HEK293 (cell line): ENCODE results near the gene CNOT2.

ENCODE experiments used
- CTCF ChIA-PET: fragments of 350-600 bp; formaldehyde crosslinking; extraction: SDS; loops from one replicate; lab custom pipeline; 2021; ENCODE audit warnings: antibody characterized with exemption; lab: Yijun Ruan, JAX
- POLR2A ChIA-PET: fragments of 300-600 bp; formaldehyde crosslinking; extraction: SDS; loops from one replicate; lab custom pipeline; 2020; ENCODE audit warnings: antibody characterized with exemption, inconsistent platforms; lab: Yijun Ruan, JAX
- H3K27ac ChIP-seq: fragments of 200-500 bp; sonication (Bioruptor generic); 2 replicates; pipeline ENCODE4 v1.5.1; 2014; ENCODE audit warnings: low read depth, low read length, control low read depth, inconsistent platforms; ENCODE audit errors: extremely low read depth
- H3K36me3 ChIP-seq, 2 experiments: fragments of 200-500 bp in 1 of 2; sonication (Bioruptor generic) in 1 of 2; 1 replicate in 1 of 2; 2 replicates in 1 of 2; pipeline ENCODE4 v1.5.1; 2014 to 2017; ENCODE audit warnings: inconsistent platforms in 2 of 2, low read length in 2 of 2; ENCODE audit not compliant: control insufficient read depth in 2 of 2, insufficient read depth in 1 of 2
- H3K4me1 ChIP-seq: fragments of 200-500 bp; sonication (Bioruptor generic); 2 replicates; pipeline ENCODE4 v1.5.1; 2014; ENCODE audit warnings: mild to moderate bottlenecking, low read length, inconsistent platforms; ENCODE audit not compliant: control insufficient read depth, insufficient read depth
- H3K4me3 ChIP-seq: 2 replicates; pipeline ENCODE4 v1.5.1; 2011; ENCODE audit warnings: low read depth, mild to moderate bottlenecking, control low read depth, low read length, moderate library complexity
- H3K9me3 ChIP-seq: fragments of 200-500 bp; sonication (Bioruptor generic); 2 replicates; pipeline ENCODE4 v1.5.1; 2014; ENCODE audit warnings: low read depth, low read length, inconsistent platforms; ENCODE audit not compliant: control insufficient read depth, insufficient read depth
- GLI2 ChIP-seq: fragments of 450-650 bp; formaldehyde crosslinking; IDR thresholded peaks from 2 replicates; pipeline ENCODE4; 2017; ENCODE audit warnings: missing biosample characterization, missing genetic modification characterization, low read depth, borderline replicate concordance
- HOXC10 ChIP-seq: sonication (generic); formaldehyde crosslinking; IDR thresholded peaks from 2 replicates; pipeline ENCODE4 v1.8.1; 2023; ENCODE audit warnings: mild to moderate bottlenecking, missing genetic modification reagents
- ZBTB20 ChIP-seq: fragments of 450-650 bp; formaldehyde crosslinking; IDR thresholded peaks from 2 replicates; pipeline ENCODE4 v1.5.1; 2016; ENCODE audit warnings: missing biosample characterization, missing genetic modification characterization
- ZNF114 ChIP-seq: fragments of 450-650 bp; formaldehyde crosslinking; IDR thresholded peaks from 2 replicates; pipeline ENCODE4 v1.5.0; 2017; ENCODE audit warnings: missing biosample characterization, missing genetic modification characterization
- ZNF121 ChIP-seq: fragments of 450-650 bp; formaldehyde crosslinking; IDR thresholded peaks from 2 replicates; pipeline ENCODE4 v1.5.1; 2016; ENCODE audit warnings: missing biosample characterization, missing genetic modification characterization
- ZNF169 ChIP-seq: fragments of 450-650 bp; formaldehyde crosslinking; IDR thresholded peaks from 2 replicates; pipeline ENCODE4 v1.5.1; 2016; ENCODE audit warnings: missing biosample characterization, missing genetic modification characterization
- ZNF423 ChIP-seq: fragments of 450-650 bp; formaldehyde crosslinking; IDR thresholded peaks from 2 replicates; pipeline ENCODE4 v1.5.1; 2016; ENCODE audit warnings: missing biosample characterization, missing genetic modification characterization
- ZNF600 ChIP-seq: fragments of 450-650 bp; formaldehyde crosslinking; IDR thresholded peaks from 2 replicates; pipeline ENCODE4 v1.5.1; 2016; ENCODE audit warnings: missing biosample characterization, missing genetic modification characterization
- ZNF76 ChIP-seq: fragments of 450-650 bp; formaldehyde crosslinking; IDR thresholded peaks from 2 replicates; pipeline ENCODE4; 2016; ENCODE audit warnings: low read depth, missing biosample characterization, missing genetic modification characterization, borderline replicate concordance
- ZNF776 ChIP-seq: fragments of 450-650 bp; formaldehyde crosslinking; IDR thresholded peaks from 2 replicates; pipeline ENCODE4 v1.5.0; 2017; ENCODE audit warnings: missing biosample characterization, missing genetic modification characterization, borderline replicate concordance
- ZXDB ChIP-seq: fragments of 450-650 bp; formaldehyde crosslinking; IDR thresholded peaks from 2 replicates; pipeline ENCODE4 v1.5.1; 2016; ENCODE audit warnings: missing biosample characterization, missing genetic modification characterization
- TF ChIP-seq, protein P1 (sequence below): fragments of 450-650 bp; formaldehyde crosslinking; IDR thresholded peaks from 2 replicates; pipeline ENCODE4 v1.5.1; 2016; ENCODE audit warnings: missing biosample characterization, missing genetic modification characterization
- TF ChIP-seq, protein P2 (sequence below): fragments of 450-650 bp; formaldehyde crosslinking; conservative IDR thresholded peaks from 2 replicates; pipeline ENCODE4 v1.5.1; 2016; ENCODE audit warnings: low read depth, missing biosample characterization, missing genetic modification characterization

Gene CNOT2

DNA sequence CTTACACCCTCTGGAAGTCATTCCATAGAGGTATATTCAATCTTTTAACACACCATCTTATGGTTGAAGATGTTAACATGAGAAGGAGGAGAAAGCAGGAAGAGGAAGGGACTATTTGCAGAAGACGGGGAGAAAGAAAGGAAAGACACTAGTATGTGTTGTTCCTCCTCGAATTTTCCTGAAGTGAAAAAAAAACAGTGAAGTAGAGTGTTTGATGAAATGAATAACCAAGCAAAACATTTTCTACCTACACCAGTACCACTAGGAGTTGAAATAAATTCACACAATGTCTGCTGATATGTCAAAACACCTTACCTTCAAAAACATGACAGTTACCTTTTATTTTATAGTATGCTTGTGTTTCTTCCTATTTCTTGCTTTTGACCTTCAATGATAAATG lies 1.4 kb upstream of the CNOT2 start:
- Histone ChIP-seq H3K4me3 (peak overlapping the region; percentile 99), H3K4me1 (peaks cover 14% of the 10 kb centered on the region), H3K36me3 (peaks cover 3 to 15% of the 10 kb centered on the region in 2 experiments; a peak in 1 of 3 replicates), H3K27ac (no peak overlapping the region), H3K9me3 (no peaks in the 10 kb centered on the region)
- ChIA-PET CTCF (interaction anchor here (1.0 to 1.1 kb wide), 2 partner anchors 335 to 341 kb away, joined by 3 read pairs; no protein-coding TSS in a partner anchor), POLR2A (interaction anchor here (0.9 kb wide), 1 partner anchor 33 kb away, joined by 3 read pairs; no protein-coding TSS in a partner anchor)
- no peak for TF ChIP-seq ZNF423 (tag by site-specific recombination)
- TF ChIP-seq, protein P1, sequence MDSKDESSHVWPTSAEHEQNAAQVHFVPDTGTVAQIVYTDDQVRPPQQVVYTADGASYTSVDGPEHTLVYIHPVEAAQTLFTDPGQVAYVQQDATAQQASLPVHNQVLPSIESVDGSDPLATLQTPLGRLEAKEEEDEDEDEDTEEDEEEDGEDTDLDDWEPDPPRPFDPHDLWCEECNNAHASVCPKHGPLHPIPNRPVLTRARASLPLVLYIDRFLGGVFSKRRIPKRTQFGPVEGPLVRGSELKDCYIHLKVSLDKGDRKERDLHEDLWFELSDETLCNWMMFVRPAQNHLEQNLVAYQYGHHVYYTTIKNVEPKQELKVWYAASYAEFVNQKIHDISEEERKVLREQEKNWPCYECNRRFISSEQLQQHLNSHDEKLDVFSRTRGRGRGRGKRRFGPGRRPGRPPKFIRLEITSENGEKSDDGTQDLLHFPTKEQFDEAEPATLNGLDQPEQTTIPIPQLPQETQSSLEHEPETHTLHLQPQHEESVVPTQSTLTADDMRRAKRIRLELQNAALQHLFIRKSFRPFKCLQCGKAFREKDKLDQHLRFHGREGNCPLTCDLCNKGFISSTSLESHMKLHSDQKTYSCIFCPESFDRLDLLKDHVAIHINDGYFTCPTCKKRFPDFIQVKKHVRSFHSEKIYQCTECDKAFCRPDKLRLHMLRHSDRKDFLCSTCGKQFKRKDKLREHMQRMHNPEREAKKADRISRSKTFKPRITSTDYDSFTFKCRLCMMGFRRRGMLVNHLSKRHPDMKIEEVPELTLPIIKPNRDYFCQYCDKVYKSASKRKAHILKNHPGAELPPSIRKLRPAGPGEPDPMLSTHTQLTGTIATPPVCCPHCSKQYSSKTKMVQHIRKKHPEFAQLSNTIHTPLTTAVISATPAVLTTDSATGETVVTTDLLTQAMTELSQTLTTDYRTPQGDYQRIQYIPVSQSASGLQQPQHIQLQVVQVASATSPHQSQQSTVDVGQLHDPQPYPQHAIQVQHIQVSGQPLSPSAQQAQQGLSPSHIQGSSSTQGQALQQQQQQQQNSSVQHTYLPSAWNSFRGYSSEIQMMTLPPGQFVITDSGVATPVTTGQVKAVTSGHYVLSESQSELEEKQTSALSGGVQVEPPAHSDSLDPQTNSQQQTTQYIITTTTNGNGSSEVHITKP (tag by site-specific recombination) = peak; percentile 63; the same call in 1 of the 2 replicates

- H3K4me3 ChIP-seq = peak overlapping the region; percentile 99
- CTCF ChIA-PET = no interaction called here
- peaks cover 3 to 19% of the 10 kb centered on the region in 2 experiments; a peak in 1 of 3 replicates for H3K36me3 ChIP-seq
- H3K27ac ChIP-seq = peak overlapping the region; percentile 98
- POLR2A ChIA-PET = interaction anchor here (0.7 to 2.3 kb wide), 3 partner anchors 10 to 123 kb away, joined by 3 to 8 read pairs (median 3); partner anchors contain the start of gene KCNMB4
- H3K4me1 ChIP-seq = peaks cover 14% of the 10 kb centered on the region
- no peak for TF ChIP-seq HOXC10 (CRISPR knock-in tag)
- TF ChIP-seq ZNF600 (tag by site-specific recombination) = peak; percentile 39; the same call in 1 of the 2 replicates
- peak; percentile 45 for TF ChIP-seq ZBTB20 (tag by site-specific recombination)
- TF ChIP-seq ZNF169 (tag by site-specific recombination) = no peak
- TF ChIP-seq ZNF776 (tag by site-specific recombination) = no peak
- peak; percentile 15; the same call in 1 of the 2 replicates for TF ChIP-seq ZXDB (tag by site-specific recombination)
- TF ChIP-seq, protein P2, sequence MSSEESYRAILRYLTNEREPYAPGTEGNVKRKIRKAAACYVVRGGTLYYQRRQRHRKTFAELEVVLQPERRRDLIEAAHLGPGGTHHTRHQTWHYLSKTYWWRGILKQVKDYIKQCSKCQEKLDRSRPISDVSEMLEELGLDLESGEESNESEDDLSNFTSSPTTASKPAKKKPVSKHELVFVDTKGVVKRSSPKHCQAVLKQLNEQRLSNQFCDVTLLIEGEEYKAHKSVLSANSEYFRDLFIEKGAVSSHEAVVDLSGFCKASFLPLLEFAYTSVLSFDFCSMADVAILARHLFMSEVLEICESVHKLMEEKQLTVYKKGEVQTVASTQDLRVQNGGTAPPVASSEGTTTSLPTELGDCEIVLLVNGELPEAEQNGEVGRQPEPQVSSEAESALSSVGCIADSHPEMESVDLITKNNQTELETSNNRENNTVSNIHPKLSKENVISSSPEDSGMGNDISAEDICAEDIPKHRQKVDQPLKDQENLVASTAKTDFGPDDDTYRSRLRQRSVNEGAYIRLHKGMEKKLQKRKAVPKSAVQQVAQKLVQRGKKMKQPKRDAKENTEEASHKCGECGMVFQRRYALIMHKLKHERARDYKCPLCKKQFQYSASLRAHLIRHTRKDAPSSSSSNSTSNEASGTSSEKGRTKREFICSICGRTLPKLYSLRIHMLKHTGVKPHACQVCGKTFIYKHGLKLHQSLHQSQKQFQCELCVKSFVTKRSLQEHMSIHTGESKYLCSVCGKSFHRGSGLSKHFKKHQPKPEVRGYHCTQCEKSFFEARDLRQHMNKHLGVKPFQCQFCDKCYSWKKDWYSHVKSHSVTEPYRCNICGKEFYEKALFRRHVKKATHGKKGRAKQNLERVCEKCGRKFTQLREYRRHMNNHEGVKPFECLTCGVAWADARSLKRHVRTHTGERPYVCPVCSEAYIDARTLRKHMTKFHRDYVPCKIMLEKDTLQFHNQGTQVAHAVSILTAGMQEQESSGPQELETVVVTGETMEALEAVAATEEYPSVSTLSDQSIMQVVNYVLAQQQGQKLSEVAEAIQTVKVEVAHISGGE = peak; percentile 17
- no peak for TF ChIP-seq GLI2 (tag by site-specific recombination)
- TF ChIP-seq ZNF121 = no peak
- peak; percentile 22; the same call in 1 of the 2 replicates for TF ChIP-seq ZNF76
- TF ChIP-seq ZNF114 (tag by site-specific recombination) = no peak
- H3K9me3 ChIP-seq = no peaks in the 10 kb centered on the region
Observed at GRCh38 chr12:70243510-70244371, 508 bp downstream of the CNOT2 start.
